ENCODE data around the gene ARL8B. TPM values are rescaled to one million over a fixed set of nuclear protein-coding genes. Genes with fewer than 3 reads are reported as not detected.

Gene ARL8B
- total and polyA plus RNA-seq, 4 donors, result 20.2 to 36.2 (median 24.2) TPM

Small RNA genes within 50 kb of the gene (small RNA-seq; reads per million reads assigned to genes)
- gene AC090955.1, result not detected
- gene RF00019, result not detected

Other genes starting within 250 kb of the ARL8B start
- 10 to 100 TPM in 1 of 2 donors, 1 to 10 TPM in 1; 8.2 to 28.4 TPM for gene BHLHE40, start 142.9 kb upstream of the ARL8B start, total RNA-seq
- gene BHLHE40, start 142.9 kb upstream of the ARL8B start, polyA plus RNA-seq, result 10 to 100 TPM; 17.2 to 18.7 TPM
- 10 to 100 TPM; 22.0 to 97.5 TPM for gene EDEM1, start 65.4 kb downstream of the ARL8B start, total RNA-seq
- gene EDEM1, start 65.4 kb downstream of the ARL8B start, polyA plus RNA-seq, result 10 to 100 TPM; 20.4 to 43.8 TPM

Measured in liver (tissue), 5 donors.